ENCODE measurements around the gene CYGB.

DNA sequence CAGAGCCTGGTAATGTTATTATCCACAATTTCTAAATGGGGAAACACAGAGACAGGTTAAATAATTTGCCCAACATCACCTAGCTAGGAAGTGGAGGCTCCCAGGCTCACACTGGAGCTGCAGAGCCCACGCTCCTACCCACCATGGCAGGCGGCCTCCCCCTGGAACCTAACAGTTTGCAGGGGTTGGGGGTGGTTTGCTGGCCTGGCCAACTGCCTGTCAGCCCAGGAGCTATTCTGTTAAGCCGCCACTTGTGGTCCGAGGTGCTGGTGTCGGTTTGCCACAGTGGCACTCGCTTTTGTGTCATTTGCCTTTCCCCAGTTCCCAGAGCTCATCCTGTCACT is 5.9 kb upstream of the CYGB start:
- TF ChIP-seq POLR2AphosphoS5 (IDR thresholded peaks at IDR 0.05) (no peak), POLR2A (IDR thresholded peaks at IDR 0.05) (no peak)
- TF ChIP-seq, protein P1, sequence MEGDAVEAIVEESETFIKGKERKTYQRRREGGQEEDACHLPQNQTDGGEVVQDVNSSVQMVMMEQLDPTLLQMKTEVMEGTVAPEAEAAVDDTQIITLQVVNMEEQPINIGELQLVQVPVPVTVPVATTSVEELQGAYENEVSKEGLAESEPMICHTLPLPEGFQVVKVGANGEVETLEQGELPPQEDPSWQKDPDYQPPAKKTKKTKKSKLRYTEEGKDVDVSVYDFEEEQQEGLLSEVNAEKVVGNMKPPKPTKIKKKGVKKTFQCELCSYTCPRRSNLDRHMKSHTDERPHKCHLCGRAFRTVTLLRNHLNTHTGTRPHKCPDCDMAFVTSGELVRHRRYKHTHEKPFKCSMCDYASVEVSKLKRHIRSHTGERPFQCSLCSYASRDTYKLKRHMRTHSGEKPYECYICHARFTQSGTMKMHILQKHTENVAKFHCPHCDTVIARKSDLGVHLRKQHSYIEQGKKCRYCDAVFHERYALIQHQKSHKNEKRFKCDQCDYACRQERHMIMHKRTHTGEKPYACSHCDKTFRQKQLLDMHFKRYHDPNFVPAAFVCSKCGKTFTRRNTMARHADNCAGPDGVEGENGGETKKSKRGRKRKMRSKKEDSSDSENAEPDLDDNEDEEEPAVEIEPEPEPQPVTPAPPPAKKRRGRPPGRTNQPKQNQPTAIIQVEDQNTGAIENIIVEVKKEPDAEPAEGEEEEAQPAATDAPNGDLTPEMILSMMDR (IDR thresholded peaks at IDR 0.05), result no peak

Measured in gastroesophageal sphincter (tissue), 3 donors.